Endometrial microvascular endothelial cells (primary cell): ENCODE results near the gene ARHGAP24. TPM values are rescaled to one million over a fixed set of nuclear protein-coding genes. Genes with fewer than 3 reads are reported as not detected.
"Not testable (repeated sequence)": the region's sequence is repeated elsewhere in the genome, so short reads cannot be mapped to it uniquely, and the experiment has no call there.

Experiments used
- in situ Hi-C: cut with HindIII; loops from 2 replicates; pipeline ENCODE4 v1.10.0; 2017; ENCODE audit warnings: low sequenced_read_pairs, low pct_unique_long_range_greater_than_20kb; ENCODE audit errors: inconsistent ontology term
- total RNA-seq: library from RNA; depleted of rRNA; stranded (reverse); fragments of >200 nt; gene quantifications from one replicate; pipeline ENCODE4 v1.2.3, GENCODE V29; 2015; ENCODE audit errors: inconsistent ontology term

Gene ARHGAP24
- total RNA-seq, 1 donor from 2014 or later: 93.0 TPM

DNA sequence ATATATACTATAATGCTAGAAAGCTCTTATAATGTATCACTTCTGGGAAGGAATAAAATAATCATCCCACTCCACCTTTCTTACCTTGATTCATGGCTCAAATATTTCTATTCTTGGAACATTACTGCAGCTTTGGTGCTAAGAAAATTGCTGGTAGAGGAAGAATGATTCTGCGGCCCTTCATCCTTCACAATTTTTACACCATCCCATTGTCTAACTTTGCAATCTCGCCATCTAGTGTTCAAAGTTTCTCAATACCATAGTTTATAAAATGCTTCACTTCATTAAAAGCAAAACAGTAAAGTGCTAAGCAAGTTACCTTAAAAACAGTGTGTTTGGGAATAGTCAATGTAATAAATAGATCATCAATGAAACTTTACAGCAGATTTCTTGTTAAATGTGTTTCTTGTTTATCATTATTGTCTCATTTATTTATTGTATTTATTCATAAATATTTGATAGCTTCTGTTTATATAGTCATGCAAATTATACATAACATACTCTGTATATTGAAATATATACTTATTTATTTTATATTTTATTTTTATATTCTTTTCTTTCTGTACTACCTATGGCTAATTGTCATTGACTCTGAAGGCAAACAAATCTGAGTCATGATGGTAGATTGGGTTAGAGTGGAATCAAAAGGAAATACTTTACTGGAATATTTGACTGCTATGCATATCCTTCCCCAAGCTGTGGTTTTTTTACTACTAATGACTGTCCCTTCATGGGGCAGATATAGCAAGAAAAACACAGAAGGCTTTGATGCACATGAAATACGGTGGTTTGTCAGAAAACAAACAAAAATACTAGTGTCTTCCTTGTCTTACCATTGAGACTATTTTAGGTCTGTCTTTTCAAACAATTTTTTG is 494.2 kb downstream of the ARHGAP24 start:
- in situ Hi-C loops: loop anchor here (25.0 kb wide), 1 partner anchor 157 kb away; no protein-coding TSS in a partner anchor

DNA sequence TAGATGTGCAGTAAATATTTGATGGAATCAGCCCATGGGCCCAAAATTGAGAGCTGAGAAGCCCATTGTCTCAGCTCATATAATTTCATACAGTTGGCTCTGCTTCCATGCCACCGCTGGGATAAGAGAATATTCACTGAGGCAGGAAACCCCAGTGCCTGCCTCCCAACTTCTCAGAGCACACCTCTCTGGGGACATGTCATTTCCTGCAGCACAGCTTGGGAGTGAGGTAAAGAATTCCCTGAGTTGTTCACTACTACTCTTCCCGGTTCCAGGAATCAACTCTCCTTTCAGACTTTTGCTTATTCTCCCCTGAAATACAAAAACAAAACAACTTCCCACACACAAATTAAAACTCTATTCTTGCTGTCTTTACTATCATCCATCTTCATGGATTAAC is 495.6 kb downstream of the ARHGAP24 start:
- in situ Hi-C loops: loop anchor here (25.0 kb wide), 1 partner anchor 158 kb away; no protein-coding TSS in a partner anchor

- in situ Hi-C loops: no loop called here
Observed at GRCh38 chr4:85979276-85979675, 504.3 kb downstream of the ARHGAP24 start.

DNA sequence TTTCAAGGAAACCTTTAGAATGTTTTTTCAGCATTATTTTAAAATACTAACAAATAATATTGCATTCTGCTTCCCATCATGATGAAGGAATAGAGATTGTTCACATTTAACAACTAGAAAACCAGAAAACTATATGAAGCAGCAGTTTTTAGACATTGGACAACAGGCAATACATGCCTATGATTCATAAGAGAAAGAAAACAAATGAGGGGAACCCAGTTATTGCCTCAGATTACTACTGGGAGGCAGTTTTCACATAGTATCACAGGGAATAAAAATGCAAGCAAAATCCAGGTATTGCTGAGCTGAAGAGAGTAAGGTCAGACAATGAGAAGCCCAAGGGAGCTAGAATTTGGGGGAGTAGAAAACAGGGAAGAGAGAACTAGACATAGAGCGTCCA is 511.3 kb downstream of the ARHGAP24 start:
- in situ Hi-C loops: no loop called here

DNA sequence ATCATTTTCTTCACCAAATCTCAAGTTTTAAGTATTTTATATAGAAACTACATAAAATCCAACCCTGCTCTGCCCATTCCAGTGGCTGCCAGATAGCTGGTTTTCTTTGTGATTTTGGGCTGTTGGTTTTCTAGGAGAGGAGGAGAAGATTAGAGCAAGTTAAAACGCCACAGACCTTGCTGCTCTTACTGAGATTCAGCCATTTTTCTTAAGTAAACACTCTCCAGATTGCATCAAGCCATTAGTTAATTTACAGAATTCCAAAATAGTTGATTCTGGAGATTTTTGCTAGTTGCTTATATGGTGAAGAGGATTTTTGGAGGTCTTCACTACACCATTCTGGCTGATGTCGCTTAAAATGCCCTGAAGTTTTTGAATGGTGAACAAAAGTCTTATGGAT is 518.7 kb downstream of the ARHGAP24 start:
- in situ Hi-C loops: no loop called here

GRCh38 chr4:85994576-85994975 is 519.6 kb downstream of the ARHGAP24 start:
- in situ Hi-C loops: no loop called here

DNA sequence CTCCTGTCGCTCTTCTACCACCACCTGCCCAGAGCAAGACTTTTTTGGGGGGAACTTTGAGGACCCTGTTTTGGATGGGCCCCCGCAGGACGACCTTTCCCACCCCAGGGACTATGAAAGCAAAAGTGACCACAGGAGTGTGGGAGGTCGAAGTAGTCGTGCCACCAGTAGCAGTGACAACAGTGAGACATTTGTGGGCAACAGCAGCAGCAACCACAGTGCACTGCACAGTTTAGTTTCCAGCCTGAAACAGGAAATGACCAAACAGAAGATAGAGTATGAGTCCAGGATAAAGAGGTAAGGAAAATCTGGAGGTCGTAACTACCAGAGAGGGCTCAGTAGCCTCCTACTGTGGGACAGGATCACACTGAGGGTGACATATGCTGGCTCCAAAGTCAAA is 520.4 kb downstream of the ARHGAP24 start:
- in situ Hi-C loops: no loop called here

DNA sequence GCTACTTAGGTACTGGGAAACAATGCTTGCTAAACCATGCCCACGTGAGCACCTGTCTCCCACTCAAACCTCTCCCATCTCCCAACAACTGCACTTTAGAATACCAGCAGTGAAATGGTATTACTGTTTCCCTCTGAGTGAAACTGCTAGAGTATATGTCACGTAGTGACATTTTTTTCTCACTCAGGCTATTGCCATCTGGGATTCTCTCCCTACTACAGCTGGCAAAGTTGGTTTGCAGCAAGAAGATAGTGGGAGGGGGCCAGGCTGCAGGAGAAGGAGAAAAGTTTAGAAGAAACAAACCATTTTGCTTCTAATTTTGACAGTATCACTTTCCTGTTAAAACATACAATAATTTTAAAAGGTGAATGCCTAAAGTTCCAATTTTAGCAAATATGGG is 526.6 kb downstream of the ARHGAP24 start:
- in situ Hi-C loops: no loop called here

- in situ Hi-C loops: no loop called here
Observed at GRCh38 chr4:86004030-86004429, 529.1 kb downstream of the ARHGAP24 start.

- in situ Hi-C loops: no loop called here
Observed at GRCh38 chr4:86006057-86006456, 531.1 kb downstream of the ARHGAP24 start.

DNA sequence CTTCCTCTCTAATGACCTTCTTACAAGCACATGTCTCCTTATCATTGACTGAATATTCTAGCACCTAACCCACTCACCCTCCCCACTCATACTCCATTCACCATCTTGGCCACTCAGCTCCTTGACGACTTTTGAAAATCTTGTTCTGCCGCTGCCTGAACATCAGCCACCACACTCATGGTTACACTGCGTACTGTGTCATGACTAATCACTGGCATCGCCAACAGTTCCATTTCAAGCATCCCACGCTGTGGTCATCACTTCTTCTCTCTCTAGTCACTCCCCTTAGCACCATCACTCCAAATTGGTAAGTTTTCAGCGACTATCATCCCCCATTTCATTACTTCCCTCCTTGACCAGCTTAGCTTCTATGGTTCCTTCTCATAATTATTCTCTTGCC is 532.1 kb downstream of the ARHGAP24 start:
- in situ Hi-C loops: no loop called here

DNA sequence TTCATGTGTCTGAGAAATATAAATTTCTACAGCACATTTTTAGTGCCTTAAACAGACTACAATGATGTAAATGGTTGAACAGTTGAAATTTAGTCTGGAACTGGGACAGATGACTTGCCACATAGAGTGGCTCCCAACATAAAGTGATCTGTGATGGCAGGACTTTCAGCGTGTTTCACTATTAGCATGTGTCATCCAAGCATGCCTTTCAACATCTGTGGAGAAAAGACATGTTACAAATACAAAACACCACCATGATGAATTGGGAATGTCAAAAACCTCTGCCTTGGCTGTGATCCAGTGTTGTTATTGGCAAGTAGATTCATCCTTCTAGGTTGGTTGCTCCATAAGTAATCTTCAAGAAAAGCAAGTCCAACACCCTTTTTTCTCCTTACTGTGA is 536.2 kb downstream of the ARHGAP24 start:
- in situ Hi-C loops: no loop called here

DNA sequence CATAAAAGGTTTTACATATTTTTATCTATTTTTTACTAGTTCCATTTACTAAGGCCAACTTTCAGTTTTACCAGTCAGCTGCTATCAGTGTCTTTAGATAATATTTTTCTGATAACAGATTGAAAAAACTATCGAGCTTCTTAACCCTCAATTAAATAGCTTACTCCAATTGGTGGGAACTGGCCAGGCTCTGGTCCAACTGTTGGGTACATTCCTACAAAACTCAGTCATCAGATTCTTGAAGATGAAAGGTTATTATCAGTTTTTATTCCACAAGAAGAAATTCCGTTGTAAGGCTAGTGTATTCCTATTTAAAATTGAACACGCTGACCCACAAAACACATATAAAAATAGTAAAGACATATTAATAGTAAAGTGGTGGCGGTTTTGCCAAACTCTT is 538.7 kb downstream of the ARHGAP24 start:
- in situ Hi-C loops: no loop called here

DNA sequence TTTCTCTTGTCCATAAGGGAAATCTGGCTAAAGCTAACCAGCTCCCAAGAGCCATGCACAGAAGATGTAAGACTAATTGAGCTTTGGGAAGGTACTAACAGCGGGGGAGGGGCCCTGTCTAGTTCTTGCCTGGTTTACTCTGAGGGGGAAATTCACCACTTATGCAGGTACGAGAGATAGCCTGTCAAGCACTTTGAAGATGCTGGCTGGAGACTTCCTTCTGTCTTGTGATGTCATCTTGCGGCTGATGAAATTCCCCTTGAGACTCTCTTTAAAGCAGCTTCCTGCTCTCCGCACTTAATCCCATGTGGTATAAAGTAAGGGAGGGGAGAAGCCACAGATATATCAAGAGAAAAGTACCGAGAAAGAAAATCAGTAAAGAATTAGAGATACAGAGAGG is 539.6 kb downstream of the ARHGAP24 start:
- in situ Hi-C loops: no loop called here

DNA sequence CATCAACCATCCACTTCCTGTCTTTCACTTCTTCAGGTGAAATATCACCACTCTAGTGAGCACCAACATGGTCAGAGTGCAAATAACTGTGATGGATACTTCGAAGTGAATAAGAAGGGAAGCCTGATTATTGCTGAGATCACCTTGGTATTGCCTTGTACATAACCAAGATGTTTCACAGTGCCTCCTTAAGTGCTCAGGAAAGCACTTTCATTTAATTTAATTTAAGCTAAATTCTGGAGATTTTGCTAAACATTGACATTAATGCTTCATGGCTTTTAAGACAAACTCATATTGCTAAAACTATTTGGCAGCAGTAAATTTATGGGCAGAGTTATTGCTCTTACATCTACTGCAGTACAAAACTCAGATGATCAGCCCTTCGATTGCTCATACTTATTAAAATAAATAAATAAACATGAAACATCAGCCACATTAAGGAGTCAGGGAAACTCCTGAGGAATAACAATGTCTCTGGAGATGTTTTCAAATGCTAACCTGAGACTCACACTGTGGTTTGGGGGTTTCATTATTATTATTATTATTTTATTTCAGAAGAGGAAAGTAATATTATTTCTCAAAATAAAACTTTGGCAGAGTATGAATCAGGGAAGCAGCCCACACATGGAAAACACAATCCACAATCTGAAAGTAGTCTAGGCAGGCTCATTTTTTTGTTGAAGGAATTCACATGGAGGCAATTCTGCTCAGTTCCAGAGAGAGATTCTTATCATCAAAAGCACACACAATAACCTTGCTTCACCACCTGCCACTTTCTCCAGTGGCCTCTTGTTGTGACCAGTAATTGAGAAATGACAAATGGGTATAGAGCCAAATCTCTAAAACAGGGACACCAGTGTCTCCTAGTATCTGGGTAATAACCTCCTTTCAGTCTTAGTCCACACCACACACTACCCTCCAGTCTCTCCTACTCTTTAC is 540.7 kb downstream of the ARHGAP24 start:
- in situ Hi-C loops: no loop called here

DNA sequence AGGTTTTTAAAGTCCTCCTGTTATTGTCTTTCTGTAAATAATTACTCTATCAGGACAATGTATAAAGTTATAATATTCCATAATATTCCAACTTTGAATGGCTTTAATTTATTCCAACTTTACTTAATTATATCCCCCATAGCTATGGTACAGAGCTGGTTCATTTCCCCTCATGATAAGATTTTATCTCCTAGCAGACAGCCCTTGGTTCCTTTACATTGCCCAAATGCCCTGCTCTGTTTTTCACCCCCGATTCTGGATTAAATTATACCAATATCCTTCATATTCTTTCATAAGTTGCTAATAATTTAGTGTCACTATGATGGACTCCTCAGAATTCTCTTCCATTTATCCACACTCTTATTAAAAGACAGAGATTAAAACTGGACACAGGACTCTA is 544.4 kb downstream of the ARHGAP24 start:
- in situ Hi-C loops: no loop called here

DNA sequence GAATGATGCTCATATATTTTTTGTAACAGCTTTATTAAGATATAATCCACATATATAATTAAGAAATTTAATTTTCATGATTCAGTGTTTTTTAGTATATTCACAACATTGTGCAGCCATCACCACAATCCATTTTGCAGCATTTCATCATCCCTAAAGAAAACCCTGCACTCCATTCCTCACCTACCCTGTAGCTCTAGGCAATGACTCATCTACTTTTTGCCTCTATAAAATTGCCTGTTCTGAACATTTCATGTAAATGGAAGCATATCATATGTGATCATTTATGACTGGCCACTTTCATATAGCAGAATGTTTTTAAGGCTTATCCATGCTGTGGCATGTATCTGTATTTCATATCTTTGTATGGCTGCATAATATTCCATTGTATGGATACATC is 545.0 kb downstream of the ARHGAP24 start:
- in situ Hi-C loops: no loop called here

- in situ Hi-C loops: not testable (repeated sequence)
Observed at GRCh38 chr4:86021671-86022070, 546.7 kb downstream of the ARHGAP24 start.

GRCh38 chr4:86026720-86027119 is 551.8 kb downstream of the ARHGAP24 start:
- in situ Hi-C loops: no loop called here

DNA sequence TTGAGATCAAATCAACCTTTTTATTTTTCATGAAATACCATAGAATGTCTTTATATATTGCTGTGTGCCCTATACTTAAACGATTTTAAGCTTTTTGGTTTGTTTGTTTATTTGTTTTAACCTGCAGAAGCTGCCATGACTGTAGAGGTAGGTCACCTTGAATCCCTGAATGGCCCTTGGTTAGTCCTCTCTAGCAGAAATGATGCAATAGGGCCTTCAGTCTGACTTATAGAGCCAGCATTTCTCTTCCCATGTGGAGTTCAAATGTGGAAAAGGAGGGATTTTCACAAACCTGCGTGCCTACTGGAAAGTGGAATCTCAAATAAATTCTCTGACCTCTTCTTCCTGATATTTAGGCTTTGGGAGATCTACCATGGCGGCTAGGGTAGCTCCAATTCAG is 557.0 kb downstream of the ARHGAP24 start:
- in situ Hi-C loops: no loop called here
